GM12872 (cell line): ENCODE measurements around the gene UBXN10.

Source experiments
- TF ChIP-seq, protein P1 (sequence below): IDR thresholded peaks from 3 replicates; pipeline ENCODE4 v1.5.1; 2011; ENCODE audit warnings: low read depth, mild to moderate bottlenecking, low read length, moderate library complexity; ENCODE audit not compliant: insufficient read depth

UBXN10 gene

DNA sequence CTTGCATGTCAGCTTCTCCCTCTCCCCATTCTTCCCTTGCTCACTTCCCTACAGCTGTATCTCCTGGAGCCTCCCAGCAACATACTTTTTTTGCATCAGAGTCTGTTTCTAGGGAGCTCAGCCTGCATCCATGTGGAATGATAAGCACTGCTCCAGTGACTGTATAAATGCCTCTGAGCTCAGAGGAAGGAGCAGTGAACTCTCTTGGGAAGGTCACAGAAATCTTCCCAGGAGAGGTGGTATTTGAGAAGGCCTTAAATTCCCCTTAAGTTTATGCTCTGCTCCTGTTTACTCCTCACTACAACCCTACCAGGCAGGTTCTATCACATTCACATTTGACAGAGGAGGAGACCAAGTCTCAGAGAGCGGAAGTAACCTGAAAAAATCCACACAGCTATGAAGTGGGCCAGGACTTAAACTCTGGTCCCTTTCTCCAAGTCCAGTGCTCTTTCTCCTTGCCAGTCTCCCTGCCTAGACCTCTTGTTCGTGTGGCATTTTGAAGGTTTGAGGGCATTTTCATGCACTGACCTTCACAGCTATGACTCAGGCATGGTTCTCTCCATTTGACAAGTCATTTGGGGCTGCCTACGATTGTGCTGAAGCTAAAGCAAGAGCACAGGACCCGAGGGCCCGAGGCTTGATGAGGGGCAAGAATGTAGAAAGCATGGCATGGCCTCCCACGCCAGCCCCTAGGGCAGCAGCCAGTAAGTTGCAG is 5.6 kb upstream of the UBXN10 start:
- TF ChIP-seq, protein P1, sequence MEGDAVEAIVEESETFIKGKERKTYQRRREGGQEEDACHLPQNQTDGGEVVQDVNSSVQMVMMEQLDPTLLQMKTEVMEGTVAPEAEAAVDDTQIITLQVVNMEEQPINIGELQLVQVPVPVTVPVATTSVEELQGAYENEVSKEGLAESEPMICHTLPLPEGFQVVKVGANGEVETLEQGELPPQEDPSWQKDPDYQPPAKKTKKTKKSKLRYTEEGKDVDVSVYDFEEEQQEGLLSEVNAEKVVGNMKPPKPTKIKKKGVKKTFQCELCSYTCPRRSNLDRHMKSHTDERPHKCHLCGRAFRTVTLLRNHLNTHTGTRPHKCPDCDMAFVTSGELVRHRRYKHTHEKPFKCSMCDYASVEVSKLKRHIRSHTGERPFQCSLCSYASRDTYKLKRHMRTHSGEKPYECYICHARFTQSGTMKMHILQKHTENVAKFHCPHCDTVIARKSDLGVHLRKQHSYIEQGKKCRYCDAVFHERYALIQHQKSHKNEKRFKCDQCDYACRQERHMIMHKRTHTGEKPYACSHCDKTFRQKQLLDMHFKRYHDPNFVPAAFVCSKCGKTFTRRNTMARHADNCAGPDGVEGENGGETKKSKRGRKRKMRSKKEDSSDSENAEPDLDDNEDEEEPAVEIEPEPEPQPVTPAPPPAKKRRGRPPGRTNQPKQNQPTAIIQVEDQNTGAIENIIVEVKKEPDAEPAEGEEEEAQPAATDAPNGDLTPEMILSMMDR, result no peak

DNA sequence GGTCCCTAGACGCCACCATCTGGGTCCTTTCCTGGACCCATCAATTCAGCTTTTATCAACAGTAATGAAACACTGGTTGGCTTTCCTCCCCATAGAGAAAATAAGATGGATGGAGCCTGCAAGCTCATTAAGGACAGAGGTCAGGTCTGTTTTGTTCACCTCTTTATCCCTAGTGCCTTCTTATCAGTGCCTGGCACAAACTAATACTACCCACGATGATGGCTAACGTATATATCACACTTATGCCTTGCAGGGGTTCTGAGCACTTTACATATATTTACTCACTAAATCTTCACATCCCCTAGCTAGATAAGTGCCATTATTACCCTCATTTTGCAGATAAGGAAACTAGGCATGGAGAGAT is 5.1 kb upstream of the UBXN10 start:
- TF ChIP-seq, protein P1, result no peak

DNA sequence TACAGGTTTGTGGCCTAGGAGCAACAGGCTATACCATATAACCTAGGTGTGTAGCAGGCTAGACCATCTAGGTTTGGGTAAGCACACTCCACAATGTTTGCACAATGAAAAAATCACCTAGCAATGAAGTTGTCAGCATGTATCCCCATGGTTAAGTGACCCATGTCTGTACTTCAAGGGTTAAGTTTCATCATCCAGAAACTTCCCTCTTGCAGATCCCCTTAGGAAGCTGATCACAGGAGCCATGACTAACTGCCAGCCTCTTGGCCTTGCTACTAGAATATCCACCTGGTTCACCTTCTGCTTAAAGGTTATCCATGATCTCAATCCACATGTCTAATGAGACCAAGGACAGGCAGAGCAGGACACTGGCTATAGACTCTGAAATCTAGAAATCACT is 3.5 kb upstream of the UBXN10 start:
- TF ChIP-seq, protein P1, result no peak

DNA sequence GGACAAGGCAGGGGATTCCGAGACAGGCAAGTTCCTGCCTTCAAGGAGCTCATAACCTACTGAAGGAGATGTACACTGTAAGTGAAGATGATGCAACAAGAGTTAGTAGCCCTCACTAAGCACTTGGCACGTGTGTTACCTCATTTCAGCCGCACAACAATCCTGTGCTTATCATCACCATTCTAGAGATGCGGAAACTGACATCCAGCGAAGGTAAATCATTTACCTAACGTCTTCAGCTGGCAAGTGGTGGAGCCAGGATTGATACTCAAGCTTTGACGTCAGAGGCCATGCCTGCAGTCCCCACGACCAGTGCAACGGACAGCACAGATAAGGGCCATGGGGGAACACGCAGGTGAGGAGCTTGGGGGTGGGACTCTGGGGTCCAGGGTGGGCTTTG is 2.9 kb upstream of the UBXN10 start:
- TF ChIP-seq, protein P1, result no peak

DNA sequence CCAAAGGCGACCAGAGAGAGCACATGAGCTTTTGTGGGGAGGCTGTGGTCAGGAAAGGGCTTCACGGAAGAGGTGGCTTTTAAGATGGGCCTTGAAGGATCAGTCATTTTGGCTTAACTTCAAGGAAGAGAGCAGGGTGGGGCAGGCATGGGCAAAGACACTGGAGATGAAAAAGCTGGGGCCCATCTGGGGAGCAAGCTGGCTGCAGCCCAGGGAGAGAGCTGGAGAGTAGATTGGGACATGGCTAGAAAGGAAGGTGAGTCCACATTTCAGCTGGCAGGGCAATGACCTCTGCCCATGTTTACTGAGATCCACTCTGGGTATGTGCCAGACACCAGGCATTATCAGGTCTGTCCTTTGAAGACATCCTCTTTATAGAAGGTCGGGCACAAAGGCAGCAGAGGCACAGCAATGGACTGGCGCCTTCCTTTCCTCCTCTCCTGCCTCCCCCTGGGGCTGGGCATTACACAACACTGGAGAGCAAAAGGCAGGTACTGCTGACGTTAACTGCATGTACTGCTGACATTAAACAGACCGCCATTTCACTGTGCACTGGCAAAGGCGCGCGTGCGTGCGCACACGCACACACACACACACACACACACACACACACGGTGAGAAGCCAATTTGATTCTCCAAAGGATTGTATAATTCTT is 2.2 kb upstream of the UBXN10 start:
- TF ChIP-seq, protein P1, result no peak

DNA sequence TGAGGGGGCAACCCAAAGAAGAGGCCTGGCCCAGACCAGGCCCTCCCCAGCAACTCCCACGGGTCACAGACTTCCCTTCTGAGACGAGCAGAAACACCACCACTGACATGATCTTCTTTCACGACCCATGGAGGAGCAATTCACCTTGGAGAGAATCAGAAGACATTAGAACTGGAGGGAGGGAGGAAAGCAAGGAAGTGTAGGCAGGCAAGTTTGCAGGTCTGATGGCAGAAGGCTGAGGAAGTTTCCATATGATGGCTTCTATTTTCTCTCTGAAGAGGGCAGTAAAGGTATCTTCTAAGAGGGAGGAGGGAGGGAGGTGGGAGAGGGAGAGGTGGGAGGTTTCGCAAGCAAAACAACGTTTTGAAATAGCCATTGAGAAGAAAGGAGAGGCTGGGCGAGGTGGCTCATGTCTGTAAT is 1.4 kb upstream of the UBXN10 start:
- TF ChIP-seq, protein P1, result no peak

DNA sequence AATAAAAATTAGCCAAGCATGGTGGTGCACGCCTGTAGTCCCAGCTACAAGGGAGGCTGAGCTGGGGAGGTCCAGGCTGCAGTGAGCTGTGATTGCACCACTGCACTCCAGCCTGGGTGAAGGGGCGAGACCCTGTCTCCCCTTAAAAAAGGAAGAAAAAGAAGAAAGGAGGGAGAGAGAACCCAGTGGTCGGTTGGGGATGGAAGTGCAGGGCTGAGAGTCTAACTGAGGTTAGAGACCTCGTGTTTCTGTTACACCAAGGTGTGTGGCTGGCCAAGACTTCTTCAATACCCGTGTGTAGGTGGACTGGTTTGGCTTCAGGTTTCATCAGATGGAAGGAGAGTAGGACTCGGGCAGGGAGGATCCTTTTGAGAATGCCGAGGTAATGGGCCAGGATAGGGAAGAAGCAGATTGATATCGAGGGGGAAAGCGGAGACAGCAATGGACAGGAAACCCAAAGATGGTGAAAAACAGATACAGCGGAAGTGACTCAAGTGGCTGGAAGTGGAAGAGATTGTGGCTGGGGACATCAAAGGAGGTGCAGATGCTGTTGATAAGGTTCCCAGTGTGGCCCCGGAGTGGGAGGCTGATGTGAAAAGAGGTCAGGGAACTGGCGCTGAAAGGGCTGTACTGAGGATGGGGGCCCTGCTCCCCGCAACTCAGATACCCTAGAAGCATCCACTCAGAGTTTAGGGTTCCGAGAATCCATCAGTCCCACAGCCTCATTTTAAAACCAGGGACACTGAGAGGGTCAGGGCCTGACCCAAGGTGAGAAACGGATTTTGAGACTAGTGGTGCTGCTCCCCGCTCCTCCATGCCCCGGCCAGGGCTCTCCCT is 681 bp upstream of the UBXN10 start:
- TF ChIP-seq, protein P1, result no peak
